Esophagus squamous epithelium (tissue), 4 donors: Measurements from ENCODE around the gene MBD5.

Experiments
- POLR2A ChIP-seq, 4 donors: fragments of 450-650 bp; IDR thresholded peaks; one replicate each; pipeline ENCODE4 v1.6.1; 2017; ENCODE audit warnings: antibody characterized with exemption in 4 of 4, mild to moderate bottlenecking in 4 of 4, moderate library complexity in 3 of 4
- TF ChIP-seq, protein P1 (sequence below), 6 experiments: fragments of 450-650 bp in 4 of 6; fragments of 200-600 bp in 2 of 6; sonication (generic) in 2 of 6; IDR thresholded peaks; one replicate each; pipeline ENCODE4 v1.5.1; 2016 to 2019; ENCODE audit warnings: antibody characterized with exemption in 6 of 6, mild to moderate bottlenecking in 4 of 6, moderate library complexity in 4 of 6

DNA sequence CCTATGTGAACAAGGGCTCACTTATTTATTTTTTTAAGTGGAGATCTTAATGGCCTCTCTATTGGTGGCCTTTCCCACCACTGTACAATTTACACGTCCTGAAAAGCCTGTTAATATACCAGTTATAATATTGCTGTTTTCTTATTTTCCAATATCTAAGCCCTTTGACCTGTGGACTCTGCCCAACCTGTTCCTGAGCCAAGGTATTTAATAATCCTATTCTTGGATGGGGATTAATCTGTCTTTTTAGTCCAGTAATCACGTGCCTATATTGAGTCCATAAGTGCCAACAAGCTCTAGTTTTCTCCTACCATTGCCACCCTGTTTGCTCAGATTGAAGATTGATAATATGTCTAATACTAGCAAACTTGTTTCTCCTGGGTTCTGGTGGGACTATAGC is 42.7 kb downstream of the MBD5 start:
- TF ChIP-seq, protein P1, sequence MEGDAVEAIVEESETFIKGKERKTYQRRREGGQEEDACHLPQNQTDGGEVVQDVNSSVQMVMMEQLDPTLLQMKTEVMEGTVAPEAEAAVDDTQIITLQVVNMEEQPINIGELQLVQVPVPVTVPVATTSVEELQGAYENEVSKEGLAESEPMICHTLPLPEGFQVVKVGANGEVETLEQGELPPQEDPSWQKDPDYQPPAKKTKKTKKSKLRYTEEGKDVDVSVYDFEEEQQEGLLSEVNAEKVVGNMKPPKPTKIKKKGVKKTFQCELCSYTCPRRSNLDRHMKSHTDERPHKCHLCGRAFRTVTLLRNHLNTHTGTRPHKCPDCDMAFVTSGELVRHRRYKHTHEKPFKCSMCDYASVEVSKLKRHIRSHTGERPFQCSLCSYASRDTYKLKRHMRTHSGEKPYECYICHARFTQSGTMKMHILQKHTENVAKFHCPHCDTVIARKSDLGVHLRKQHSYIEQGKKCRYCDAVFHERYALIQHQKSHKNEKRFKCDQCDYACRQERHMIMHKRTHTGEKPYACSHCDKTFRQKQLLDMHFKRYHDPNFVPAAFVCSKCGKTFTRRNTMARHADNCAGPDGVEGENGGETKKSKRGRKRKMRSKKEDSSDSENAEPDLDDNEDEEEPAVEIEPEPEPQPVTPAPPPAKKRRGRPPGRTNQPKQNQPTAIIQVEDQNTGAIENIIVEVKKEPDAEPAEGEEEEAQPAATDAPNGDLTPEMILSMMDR (IDR thresholded peaks at IDR 0.05) = no peak
- no peak for TF ChIP-seq POLR2A (IDR thresholded peaks at IDR 0.05)
